ENCODE results near the gene HSP90AA1. TPM values are rescaled to one million over a fixed set of nuclear protein-coding genes. Genes with fewer than 3 reads are reported as not detected.

HSP90AA1 gene
- total and polyA plus RNA-seq, 2 of the 8 experiments (the other 6 are each of a cell fraction or from before 2014, with no cell fraction given) = 339 to 878 TPM

DNA sequence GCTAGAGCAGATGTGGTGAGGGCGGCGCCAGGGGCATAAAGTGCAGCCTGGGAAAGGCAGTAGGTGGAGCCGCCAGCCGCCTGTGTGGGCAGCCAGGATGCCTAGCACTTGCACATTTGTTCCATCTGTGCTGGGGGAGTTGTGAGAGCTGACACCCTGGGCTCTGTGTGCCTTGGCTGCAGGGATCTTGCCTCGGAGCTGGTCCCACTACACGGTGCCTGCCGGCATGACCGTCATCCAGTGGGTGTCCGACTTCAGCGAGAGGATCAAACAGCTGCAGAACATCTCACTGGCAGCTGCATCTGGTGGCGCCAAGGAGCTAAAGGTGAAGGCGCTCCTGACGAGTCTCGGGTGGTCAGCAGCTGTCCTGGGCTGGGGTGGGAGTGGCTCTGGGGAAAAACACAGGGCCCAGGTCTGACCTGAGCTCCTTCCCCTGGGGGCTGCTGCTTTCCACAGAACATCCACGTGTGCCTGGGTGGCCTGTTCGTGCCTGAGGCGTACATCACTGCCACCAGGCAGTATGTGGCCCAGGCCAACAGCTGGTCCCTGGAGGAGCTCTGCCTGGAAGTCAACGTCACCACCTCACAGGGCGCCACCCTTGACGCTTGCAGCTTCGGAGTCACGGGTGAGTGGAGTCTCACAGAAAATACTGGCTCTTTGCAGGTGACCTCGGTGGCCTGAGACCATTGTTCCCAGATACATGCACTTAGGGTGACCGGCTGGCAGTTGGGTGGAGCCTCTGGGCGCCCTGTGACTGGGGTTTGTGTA, 37.4 kb downstream of the HSP90AA1 start (continued):
- TF ChIP-seq, protein P1, sequence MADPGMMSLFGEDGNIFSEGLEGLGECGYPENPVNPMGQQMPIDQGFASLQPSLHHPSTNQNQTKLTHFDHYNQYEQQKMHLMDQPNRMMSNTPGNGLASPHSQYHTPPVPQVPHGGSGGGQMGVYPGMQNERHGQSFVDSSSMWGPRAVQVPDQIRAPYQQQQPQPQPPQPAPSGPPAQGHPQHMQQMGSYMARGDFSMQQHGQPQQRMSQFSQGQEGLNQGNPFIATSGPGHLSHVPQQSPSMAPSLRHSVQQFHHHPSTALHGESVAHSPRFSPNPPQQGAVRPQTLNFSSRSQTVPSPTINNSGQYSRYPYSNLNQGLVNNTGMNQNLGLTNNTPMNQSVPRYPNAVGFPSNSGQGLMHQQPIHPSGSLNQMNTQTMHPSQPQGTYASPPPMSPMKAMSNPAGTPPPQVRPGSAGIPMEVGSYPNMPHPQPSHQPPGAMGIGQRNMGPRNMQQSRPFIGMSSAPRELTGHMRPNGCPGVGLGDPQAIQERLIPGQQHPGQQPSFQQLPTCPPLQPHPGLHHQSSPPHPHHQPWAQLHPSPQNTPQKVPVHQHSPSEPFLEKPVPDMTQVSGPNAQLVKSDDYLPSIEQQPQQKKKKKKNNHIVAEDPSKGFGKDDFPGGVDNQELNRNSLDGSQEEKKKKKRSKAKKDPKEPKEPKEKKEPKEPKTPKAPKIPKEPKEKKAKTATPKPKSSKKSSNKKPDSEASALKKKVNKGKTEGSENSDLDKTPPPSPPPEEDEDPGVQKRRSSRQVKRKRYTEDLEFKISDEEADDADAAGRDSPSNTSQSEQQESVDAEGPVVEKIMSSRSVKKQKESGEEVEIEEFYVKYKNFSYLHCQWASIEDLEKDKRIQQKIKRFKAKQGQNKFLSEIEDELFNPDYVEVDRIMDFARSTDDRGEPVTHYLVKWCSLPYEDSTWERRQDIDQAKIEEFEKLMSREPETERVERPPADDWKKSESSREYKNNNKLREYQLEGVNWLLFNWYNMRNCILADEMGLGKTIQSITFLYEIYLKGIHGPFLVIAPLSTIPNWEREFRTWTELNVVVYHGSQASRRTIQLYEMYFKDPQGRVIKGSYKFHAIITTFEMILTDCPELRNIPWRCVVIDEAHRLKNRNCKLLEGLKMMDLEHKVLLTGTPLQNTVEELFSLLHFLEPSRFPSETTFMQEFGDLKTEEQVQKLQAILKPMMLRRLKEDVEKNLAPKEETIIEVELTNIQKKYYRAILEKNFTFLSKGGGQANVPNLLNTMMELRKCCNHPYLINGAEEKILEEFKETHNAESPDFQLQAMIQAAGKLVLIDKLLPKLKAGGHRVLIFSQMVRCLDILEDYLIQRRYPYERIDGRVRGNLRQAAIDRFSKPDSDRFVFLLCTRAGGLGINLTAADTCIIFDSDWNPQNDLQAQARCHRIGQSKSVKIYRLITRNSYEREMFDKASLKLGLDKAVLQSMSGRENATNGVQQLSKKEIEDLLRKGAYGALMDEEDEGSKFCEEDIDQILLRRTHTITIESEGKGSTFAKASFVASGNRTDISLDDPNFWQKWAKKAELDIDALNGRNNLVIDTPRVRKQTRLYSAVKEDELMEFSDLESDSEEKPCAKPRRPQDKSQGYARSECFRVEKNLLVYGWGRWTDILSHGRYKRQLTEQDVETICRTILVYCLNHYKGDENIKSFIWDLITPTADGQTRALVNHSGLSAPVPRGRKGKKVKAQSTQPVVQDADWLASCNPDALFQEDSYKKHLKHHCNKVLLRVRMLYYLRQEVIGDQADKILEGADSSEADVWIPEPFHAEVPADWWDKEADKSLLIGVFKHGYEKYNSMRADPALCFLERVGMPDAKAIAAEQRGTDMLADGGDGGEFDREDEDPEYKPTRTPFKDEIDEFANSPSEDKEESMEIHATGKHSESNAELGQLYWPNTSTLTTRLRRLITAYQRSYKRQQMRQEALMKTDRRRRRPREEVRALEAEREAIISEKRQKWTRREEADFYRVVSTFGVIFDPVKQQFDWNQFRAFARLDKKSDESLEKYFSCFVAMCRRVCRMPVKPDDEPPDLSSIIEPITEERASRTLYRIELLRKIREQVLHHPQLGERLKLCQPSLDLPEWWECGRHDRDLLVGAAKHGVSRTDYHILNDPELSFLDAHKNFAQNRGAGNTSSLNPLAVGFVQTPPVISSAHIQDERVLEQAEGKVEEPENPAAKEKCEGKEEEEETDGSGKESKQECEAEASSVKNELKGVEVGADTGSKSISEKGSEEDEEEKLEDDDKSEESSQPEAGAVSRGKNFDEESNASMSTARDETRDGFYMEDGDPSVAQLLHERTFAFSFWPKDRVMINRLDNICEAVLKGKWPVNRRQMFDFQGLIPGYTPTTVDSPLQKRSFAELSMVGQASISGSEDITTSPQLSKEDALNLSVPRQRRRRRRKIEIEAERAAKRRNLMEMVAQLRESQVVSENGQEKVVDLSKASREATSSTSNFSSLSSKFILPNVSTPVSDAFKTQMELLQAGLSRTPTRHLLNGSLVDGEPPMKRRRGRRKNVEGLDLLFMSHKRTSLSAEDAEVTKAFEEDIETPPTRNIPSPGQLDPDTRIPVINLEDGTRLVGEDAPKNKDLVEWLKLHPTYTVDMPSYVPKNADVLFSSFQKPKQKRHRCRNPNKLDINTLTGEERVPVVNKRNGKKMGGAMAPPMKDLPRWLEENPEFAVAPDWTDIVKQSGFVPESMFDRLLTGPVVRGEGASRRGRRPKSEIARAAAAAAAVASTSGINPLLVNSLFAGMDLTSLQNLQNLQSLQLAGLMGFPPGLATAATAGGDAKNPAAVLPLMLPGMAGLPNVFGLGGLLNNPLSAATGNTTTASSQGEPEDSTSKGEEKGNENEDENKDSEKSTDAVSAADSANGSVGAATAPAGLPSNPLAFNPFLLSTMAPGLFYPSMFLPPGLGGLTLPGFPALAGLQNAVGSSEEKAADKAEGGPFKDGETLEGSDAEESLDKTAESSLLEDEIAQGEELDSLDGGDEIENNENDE (IDR thresholded peaks at IDR 0.05; ENCODE audit: insufficient replicate concordance, low read length) = no peak
- no peak for TF ChIP-seq TEAD4 (IDR thresholded peaks at IDR 0.05; ENCODE audit: low read depth, low read length)
- TF ChIP-seq RBBP5 (IDR thresholded peaks at IDR 0.05; ENCODE audit: borderline replicate concordance, low read depth, low read length) = no peak
- no peak for TF ChIP-seq SIX5 (IDR thresholded peaks at IDR 0.05; ENCODE audit: low read depth, low read length)
- no peak for TF ChIP-seq HDAC6 (IDR thresholded peaks at IDR 0.05; ENCODE audit: low read depth, low read length)
- no peak for TF ChIP-seq RNF2 (IDR thresholded peaks at IDR 0.05; ENCODE audit: borderline replicate concordance, low read depth, low read length, missing control alignments, poor library complexity, severe bottlenecking)

Data from H1 (cell line).